Glutamatergic neuron (in vitro differentiated cells): ENCODE data around the gene DBX2. TPM values are rescaled to one million over a fixed set of nuclear protein-coding genes. Genes with fewer than 3 reads are reported as not detected.
"Not testable (repeated sequence)": the region's sequence is repeated elsewhere in the genome, so short reads cannot be mapped to it uniquely, and the experiment has no call there.

Source experiments
- DNase-seq: peaks from one replicate; pipeline ENCODE4 v3.0.0; 2022
- H3K27ac Mint-ChIP-seq: one replicate; pipeline ENCODE4 v1.8.0; 2020; ENCODE audit warnings: mild to moderate bottlenecking, mixed read lengths, inconsistent platforms; ENCODE audit not compliant: unreplicated experiment
- H3K27me3 Mint-ChIP-seq: one replicate; pipeline ENCODE4 v1.8.0; 2020; ENCODE audit warnings: mild to moderate bottlenecking, moderate library complexity, mixed read lengths, inconsistent platforms; ENCODE audit not compliant: unreplicated experiment
- H3K36me3 Mint-ChIP-seq: one replicate; pipeline ENCODE4 v1.8.0; 2020; ENCODE audit warnings: mild to moderate bottlenecking, mixed read lengths, inconsistent platforms; ENCODE audit not compliant: unreplicated experiment
- H3K4me1 Mint-ChIP-seq: one replicate; pipeline ENCODE4 v1.8.0; 2020; ENCODE audit warnings: mild to moderate bottlenecking, low read depth, mixed read lengths, inconsistent platforms; ENCODE audit not compliant: unreplicated experiment
- H3K4me3 Mint-ChIP-seq: one replicate; pipeline ENCODE4 v1.8.0; 2020; ENCODE audit warnings: mild to moderate bottlenecking, mixed read lengths, inconsistent platforms; ENCODE audit not compliant: unreplicated experiment
- H3K9me3 Mint-ChIP-seq: one replicate; pipeline ENCODE4 v1.8.0; 2020; ENCODE audit warnings: mild to moderate bottlenecking, moderate library complexity, mixed read lengths, inconsistent platforms; ENCODE audit not compliant: unreplicated experiment
- CTCF ChIP-seq: fragments of 200-600 bp; sonication (generic); IDR thresholded peaks from one replicate; pipeline ENCODE4 v1.5.0; 2021; ENCODE audit not compliant: partially characterized antibody, unreplicated experiment
- total RNA-seq: library from RNA; stranded (reverse); fragmentation: NEBNext Ultra II Directional; extraction: Animal tissue kit (Norgen Biotek cat#: 25700); gene quantifications from one replicate; pipeline ENCODE4 v1.2.1, GENCODE V29; 2021; ENCODE audit not compliant: unreplicated experiment

Gene DBX2
- total RNA-seq, 1 donor from 2014 or later = not detected

GRCh38 chr12:45012749-45013148, 38.1 kb downstream of the DBX2 start:
- Mint-ChIP-seq H3K4me1 (no peaks in the 10 kb centered on the region), H3K9me3 (no peaks in the 10 kb centered on the region), H3K27ac (no peak overlapping the region), H3K4me3 (no peak overlapping the region), H3K27me3 (no peaks in the 10 kb centered on the region), H3K36me3 (no peaks in the 10 kb centered on the region)
- DNase-seq = no peak
- no peak for TF ChIP-seq CTCF

- Mint-ChIP-seq H3K27ac (no peak overlapping the region), H3K9me3 (no peaks in the 10 kb centered on the region), H3K4me1 (no peaks in the 10 kb centered on the region), H3K27me3 (no peaks in the 10 kb centered on the region), H3K36me3 (no peaks in the 10 kb centered on the region), H3K4me3 (no peak overlapping the region)
- no peak for TF ChIP-seq CTCF
- DNase-seq = no peak
Measured at GRCh38 chr12:45010059-45010458, 40.8 kb downstream of the DBX2 start.

GRCh38 chr12:45008211-45008610, 42.7 kb downstream of the DBX2 start:
- Mint-ChIP-seq H3K36me3 (no peaks in the 10 kb centered on the region), H3K4me1 (no peaks in the 10 kb centered on the region), H3K27me3 (no peaks in the 10 kb centered on the region), H3K27ac (no peak overlapping the region), H3K9me3 (no peaks in the 10 kb centered on the region), H3K4me3 (no peak overlapping the region)
- no peak for TF ChIP-seq CTCF
- no peak for DNase-seq

- H3K36me3 Mint-ChIP-seq = no peaks in the 10 kb centered on the region
- no peak for TF ChIP-seq CTCF
- H3K27ac Mint-ChIP-seq = no peak overlapping the region
- H3K27me3 Mint-ChIP-seq = no peaks in the 10 kb centered on the region
- no peaks in the 10 kb centered on the region for H3K4me1 Mint-ChIP-seq
- DNase-seq = no peak
- H3K4me3 Mint-ChIP-seq = no peak overlapping the region
- H3K9me3 Mint-ChIP-seq = no peaks in the 10 kb centered on the region
Measured at GRCh38 chr12:44999355-44999754, 51.5 kb downstream of the DBX2 start.

DNA sequence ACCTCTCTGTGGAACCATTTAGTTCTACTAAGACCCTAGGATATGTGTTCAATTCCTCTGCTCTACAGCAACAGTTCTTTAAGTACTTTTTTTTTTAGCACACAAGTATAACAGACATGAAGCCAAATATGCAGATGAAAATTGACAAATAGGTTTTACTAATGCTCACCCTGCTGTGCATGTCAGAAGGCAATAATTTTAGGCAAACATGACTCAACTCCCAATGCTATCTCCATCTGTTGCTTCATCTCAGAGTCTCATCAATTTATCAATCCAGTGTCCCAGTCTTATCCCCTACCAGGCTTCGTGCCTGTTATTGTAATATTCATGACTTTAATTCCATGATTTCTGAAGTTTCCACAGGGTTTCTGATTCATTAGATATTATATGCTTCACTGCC, 57.7 kb downstream of the DBX2 start:
- no peaks in the 10 kb centered on the region for H3K4me1 Mint-ChIP-seq
- no peak for DNase-seq

GRCh38 chr12:44984863-44985262, 66.0 kb downstream of the DBX2 start:
- not testable (repeated sequence) for H3K27ac Mint-ChIP-seq, H3K36me3 Mint-ChIP-seq, DNase-seq

More for the DNA sequence above, 57.7 kb downstream of the DBX2 start:
- H3K9me3 Mint-ChIP-seq = no peaks in the 10 kb centered on the region
- H3K4me3 Mint-ChIP-seq = no peak overlapping the region
- no peaks in the 10 kb centered on the region for H3K27me3 Mint-ChIP-seq
- H3K27ac Mint-ChIP-seq = no peak overlapping the region
- H3K36me3 Mint-ChIP-seq = no peaks in the 10 kb centered on the region
- no peak for TF ChIP-seq CTCF

More at GRCh38 chr12:44984863-44985262, 66.0 kb downstream of the DBX2 start:
- not testable (repeated sequence) for H3K9me3 Mint-ChIP-seq, H3K27me3 Mint-ChIP-seq, H3K4me3 Mint-ChIP-seq, H3K4me1 Mint-ChIP-seq
